ENCODE data around the gene ABCD4. TPM values are rescaled to one million over a fixed set of nuclear protein-coding genes. Genes with fewer than 3 reads are reported as not detected.
A peak's percentile ranks its signal among the peaks of the same experiment; 100 is the strongest.

ABCD4 gene
- total RNA-seq, 1 donor from 2014 or later = 22.1 TPM

- no peak for ATAC-seq (ENCODE audit: poor library complexity)
- DNase-seq = no peak
- intact Hi-C loops (cut with DNase I) = no loop called here
Observed at GRCh38 chr14:74241652-74242017, 61.1 kb downstream of the ABCD4 start.

DNA sequence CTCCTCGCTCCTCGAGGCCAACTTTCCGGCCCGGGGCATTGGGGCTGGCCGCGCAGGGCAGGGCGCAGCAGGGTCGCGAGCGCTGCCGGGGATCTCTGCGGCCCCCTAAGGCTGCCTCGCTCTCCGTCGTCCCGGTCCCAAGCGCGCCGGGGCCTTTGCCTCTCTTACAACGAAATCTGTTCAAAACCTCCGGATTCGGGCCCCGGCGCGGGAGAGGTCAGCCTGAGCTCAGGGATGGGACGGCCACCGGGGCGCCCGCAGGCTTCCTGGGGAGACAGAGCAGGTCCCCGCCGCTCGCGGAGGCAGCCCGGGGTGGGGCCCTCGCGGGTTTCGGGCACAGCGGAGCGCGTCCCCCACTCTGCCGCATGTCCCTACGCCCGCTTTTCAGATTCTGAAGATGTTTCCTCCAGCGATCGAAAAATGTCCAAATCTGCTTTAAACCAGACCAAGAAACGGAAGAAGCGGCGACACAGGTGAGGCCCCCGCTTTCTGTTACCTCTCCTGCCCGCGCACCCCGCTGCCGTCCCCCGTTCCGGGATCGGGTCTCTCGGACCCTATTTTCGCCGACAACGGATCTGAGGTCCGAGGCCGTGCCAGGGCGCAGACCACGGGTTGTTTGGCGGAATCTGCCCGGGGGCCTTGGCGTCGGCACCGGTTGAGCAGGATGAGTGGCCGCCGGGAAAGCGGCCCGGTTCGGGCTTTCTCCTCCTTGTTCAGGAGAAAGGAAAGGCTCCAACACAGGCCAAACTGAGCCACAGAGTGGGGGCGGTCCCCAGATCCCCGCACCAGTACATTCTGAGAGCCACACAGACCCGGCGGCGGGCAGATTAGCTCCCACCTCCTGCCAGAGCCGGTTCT lies 61.7 kb downstream of the ABCD4 start:
- DNase-seq (no peak), ATAC-seq (ENCODE audit: poor library complexity) (peak; percentile 58)
- intact Hi-C loops (cut with DNase I) = no loop called here

GRCh38 chr14:74239848-74240793 lies 62.6 kb downstream of the ABCD4 start:
- intact Hi-C loops (cut with DNase I) = no loop called here
- ATAC-seq (ENCODE audit: poor library complexity) = peak; percentile 20
- no peak for DNase-seq

DNA sequence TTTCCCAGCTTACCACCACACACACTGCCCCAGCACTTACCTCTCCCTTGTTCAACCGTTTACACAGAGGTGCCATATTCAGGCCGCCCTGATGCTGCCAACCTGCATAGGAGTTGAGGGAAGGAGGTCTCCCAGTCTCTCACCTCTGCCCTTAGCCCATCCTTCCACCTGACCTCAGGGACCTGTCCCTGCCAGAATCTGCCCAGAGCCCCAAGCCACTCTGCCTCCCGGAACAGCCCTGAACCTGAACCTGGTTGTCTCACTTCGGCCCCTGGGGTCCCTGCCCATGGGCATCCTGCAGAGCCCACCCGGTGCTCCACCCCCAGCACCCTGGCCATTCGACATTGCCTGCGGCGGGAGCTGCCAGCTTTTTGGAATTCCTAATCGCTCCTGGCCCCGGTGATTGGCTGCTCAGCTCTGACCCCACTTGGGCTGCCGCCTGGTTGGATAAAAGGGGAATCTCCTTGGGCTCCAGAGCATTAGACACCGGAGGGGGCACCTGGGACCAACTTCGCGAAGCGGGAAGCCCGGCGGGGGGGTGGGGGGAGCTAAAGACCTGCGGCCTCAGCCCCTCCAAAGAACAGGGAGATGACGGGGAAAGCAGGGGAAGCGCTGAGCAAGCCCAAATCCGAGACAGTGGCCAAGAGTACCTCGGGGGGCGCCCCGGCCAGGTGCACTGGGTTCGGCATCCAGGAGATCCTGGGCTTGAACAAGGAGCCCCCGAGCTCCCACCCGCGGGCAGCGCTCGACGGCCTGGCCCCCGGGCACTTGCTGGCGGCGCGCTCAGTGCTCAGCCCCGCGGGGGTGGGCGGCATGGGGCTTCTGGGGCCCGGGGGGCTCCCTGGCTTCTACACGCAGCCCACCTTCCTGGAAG lies 63.5 kb downstream of the ABCD4 start, which contains the start of gene VSX2:
Gene VSX2, plus strand, starts transcription at position 476 of the 874 bp plus-strand sequence. Its CDS starts 113 bp downstream, at position 589.
- intact Hi-C loops (cut with DNase I) = no loop called here
- ATAC-seq (ENCODE audit: poor library complexity) (no peak), DNase-seq (no peak)

- DNase-seq (no peak), ATAC-seq (ENCODE audit: poor library complexity) (no peak)
- intact Hi-C loops (cut with DNase I) = no loop called here
Observed at GRCh38 chr14:74237441-74237840, 65.3 kb downstream of the ABCD4 start.

Other genes starting within 250 kb of the ABCD4 start
- gene ALDH6A1, start 218.5 kb downstream of the ABCD4 start, total RNA-seq = 56.9 TPM
- gene LIN52, start 218.0 kb downstream of the ABCD4 start, total RNA-seq = 5.6 TPM
- not detected for gene VSX2, start 63.5 kb downstream of the ABCD4 start, total RNA-seq
- not detected for gene VRTN, start 45.5 kb upstream of the ABCD4 start, total RNA-seq
- gene SYNDIG1L, start 123.3 kb upstream of the ABCD4 start, total RNA-seq = not detected
- gene NPC2, start 190.4 kb upstream of the ABCD4 start, total RNA-seq = 75.8 TPM
- 38.3 TPM for gene ISCA2, start 190.8 kb upstream of the ABCD4 start, total RNA-seq

All from Right ventricle myocardium superior (tissue), 1 donor.